HUES6 (cell line): Measurements from ENCODE around the gene MAZ.
A peak's percentile ranks its signal among the peaks of the same experiment; 100 is the strongest.

Experiments used
- H3K27ac ChIP-seq: 2 replicates; pipeline ENCODE4 v1.7.0; 2013; ENCODE audit warnings: low read depth, mild to moderate bottlenecking, low read length, inconsistent platforms
- H3K27me3 ChIP-seq: 2 replicates; pipeline ENCODE4 v1.6.1; 2013; ENCODE audit warnings: low read length; ENCODE audit not compliant: control insufficient read depth, insufficient read depth
- H3K36me3 ChIP-seq: 2 replicates; pipeline ENCODE4 v1.6.1; 2013; ENCODE audit warnings: low read length; ENCODE audit not compliant: control insufficient read depth, insufficient read depth
- H3K4me1 ChIP-seq: 2 replicates; pipeline ENCODE4 v1.6.1; 2013; ENCODE audit warnings: low read length; ENCODE audit not compliant: control insufficient read depth, insufficient read depth
- H3K4me3 ChIP-seq: 2 replicates; pipeline ENCODE4 v1.5.1; 2013; ENCODE audit warnings: low read depth, low read length
- H3K9ac ChIP-seq: one replicate; pipeline ENCODE4 v1.6.1; 2013; ENCODE audit warnings: mild to moderate bottlenecking, low read length
- H3K9me3 ChIP-seq: 2 replicates; pipeline ENCODE4 v1.6.1; 2013; ENCODE audit warnings: low read depth, low read length; ENCODE audit not compliant: control insufficient read depth, insufficient read depth

MAZ gene

GRCh38 chr16:29804455-29805231 is 1.7 kb upstream of the MAZ start:
- Histone ChIP-seq H3K27ac (peak overlapping the region; percentile 85), H3K36me3 (peaks cover 68% of the 10 kb centered on the region), H3K4me3 (peak overlapping the region; percentile 79), H3K27me3 (no peaks in the 10 kb centered on the region), H3K4me1 (peaks cover 28% of the 10 kb centered on the region), H3K9ac (peak overlapping the region; percentile 85), H3K9me3 (no peaks in the 10 kb centered on the region)

GRCh38 chr16:29805232-29806098 is 864 bp upstream of the MAZ start:
- Histone ChIP-seq H3K27me3 (no peaks in the 10 kb centered on the region), H3K36me3 (peaks cover 69% of the 10 kb centered on the region)

DNA sequence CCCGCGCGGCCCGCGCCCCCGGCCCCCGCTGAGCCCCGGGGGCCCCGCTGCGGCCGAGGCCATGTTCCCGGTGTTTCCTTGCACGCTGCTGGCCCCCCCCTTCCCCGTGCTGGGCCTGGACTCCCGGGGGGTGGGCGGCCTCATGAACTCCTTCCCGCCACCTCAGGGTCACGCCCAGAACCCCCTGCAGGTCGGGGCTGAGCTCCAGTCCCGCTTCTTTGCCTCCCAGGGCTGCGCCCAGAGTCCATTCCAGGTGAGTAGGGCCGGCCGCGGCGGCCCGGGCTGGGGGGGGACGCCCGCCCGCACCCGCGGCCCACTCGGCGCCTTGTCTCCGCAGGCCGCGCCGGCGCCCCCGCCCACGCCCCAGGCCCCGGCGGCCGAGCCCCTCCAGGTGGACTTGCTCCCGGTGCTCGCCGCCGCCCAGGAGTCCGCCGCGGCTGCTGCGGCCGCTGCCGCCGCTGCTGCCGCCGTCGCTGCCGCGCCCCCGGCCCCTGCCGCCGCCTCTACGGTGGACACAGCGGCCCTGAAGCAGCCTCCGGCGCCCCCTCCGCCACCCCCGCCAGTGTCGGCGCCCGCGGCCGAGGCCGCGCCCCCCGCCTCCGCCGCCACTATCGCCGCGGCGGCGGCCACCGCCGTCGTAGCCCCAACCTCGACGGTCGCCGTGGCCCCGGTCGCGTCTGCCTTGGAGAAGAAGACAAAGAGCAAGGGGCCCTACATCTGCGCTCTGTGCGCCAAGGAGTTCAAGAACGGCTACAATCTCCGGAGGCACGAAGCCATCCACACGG is 504 bp downstream of the MAZ start:
- Histone ChIP-seq H3K27me3 (no peaks in the 10 kb centered on the region), H3K9me3 (no peaks in the 10 kb centered on the region), H3K4me1 (peaks cover 42% of the 10 kb centered on the region), H3K27ac (peak overlapping the region; percentile 63; the same call in 1 of the 2 replicates), H3K9ac (peak overlapping the region; percentile 95), H3K36me3 (peaks cover 56% of the 10 kb centered on the region), H3K4me3 (peak overlapping the region; percentile 73)

More at GRCh38 chr16:29805232-29806098, 864 bp upstream of the MAZ start:
- Histone ChIP-seq H3K4me3 (peak overlapping the region; percentile 79), H3K4me1 (peaks cover 37% of the 10 kb centered on the region), H3K9me3 (no peaks in the 10 kb centered on the region), H3K27ac (peak overlapping the region; percentile 85), H3K9ac (peak overlapping the region; percentile 85)

GRCh38 chr16:29807426-29808218 is 1.3 kb downstream of the MAZ start:
- peak overlapping the region; percentile 95 for H3K9ac ChIP-seq
- H3K36me3 ChIP-seq, result peaks cover 48% of the 10 kb centered on the region
- H3K4me3 ChIP-seq, result peak overlapping the region; percentile 73
- peak overlapping the region; percentile 16; the same call in 1 of the 2 replicates for H3K27ac ChIP-seq
- H3K9me3 ChIP-seq, result no peaks in the 10 kb centered on the region
- H3K27me3 ChIP-seq, result no peaks in the 10 kb centered on the region
- H3K4me1 ChIP-seq, result peaks cover 43% of the 10 kb centered on the region

- H3K27ac ChIP-seq, result peak overlapping the region; percentile 16; the same call in 1 of the 2 replicates
- H3K9me3 ChIP-seq, result no peaks in the 10 kb centered on the region
- peak overlapping the region; percentile 73 for H3K4me3 ChIP-seq
- H3K27me3 ChIP-seq, result no peaks in the 10 kb centered on the region
- H3K9ac ChIP-seq, result peak overlapping the region; percentile 95
- peaks cover 48% of the 10 kb centered on the region for H3K4me1 ChIP-seq
- H3K36me3 ChIP-seq, result peaks cover 41% of the 10 kb centered on the region
Measured at GRCh38 chr16:29808219-29808900, 2.0 kb downstream of the MAZ start.

- H3K27me3 ChIP-seq, result no peaks in the 10 kb centered on the region
- H3K4me3 ChIP-seq, result peak overlapping the region; percentile 73
- peaks cover 47% of the 10 kb centered on the region for H3K4me1 ChIP-seq
- peaks cover 32% of the 10 kb centered on the region for H3K36me3 ChIP-seq
- peak overlapping the region; percentile 53 for H3K9ac ChIP-seq
- H3K9me3 ChIP-seq, result no peaks in the 10 kb centered on the region
- H3K27ac ChIP-seq, result no peak overlapping the region
Measured at GRCh38 chr16:29809031-29809747, 2.9 kb downstream of the MAZ start.

DNA sequence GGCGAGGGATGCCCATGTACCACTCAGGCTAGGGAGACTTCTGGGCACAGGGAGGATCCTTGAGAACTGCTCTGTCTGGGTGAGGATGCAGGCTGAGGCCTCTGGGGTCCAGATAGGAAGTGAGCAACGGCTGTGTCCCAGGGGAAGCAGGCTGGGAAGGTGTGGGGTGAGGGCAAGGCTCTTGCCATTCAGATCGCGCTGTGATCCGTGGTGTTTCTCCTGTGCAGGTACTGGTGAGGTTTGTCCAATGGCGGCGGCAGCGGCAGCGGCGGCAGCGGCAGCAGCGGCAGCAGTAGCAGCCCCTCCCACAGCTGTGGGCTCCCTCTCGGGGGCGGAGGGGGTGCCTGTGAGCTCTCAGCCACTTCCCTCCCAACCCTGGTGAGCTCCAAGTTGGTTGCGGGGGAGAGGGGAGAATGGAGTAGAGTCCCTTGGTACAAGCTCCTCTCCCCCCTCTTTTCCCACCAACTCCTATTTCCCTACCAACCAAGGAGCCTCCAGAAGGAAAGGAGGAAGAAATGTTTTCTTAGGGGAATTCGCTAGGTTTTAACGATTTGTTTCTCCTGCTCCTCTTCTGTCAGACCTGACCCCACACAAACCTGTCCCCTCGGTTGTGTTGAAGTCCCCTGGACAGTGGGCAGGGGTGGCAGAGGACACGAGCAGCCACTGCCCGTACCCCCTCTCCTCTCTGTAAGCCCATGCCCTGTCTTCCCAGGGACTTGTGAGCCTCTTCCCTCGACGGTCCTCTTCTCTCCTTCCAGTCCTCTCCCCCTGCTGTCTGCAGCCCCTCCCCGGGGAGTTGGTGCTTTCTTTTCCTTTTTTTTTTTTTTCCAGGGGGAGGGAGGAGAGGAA is 3.7 kb downstream of the MAZ start:
- H3K9ac ChIP-seq, result peak overlapping the region; percentile 35
- peak overlapping the region; percentile 26; the same call in 1 of the 2 replicates for H3K27ac ChIP-seq
- H3K9me3 ChIP-seq, result no peaks in the 10 kb centered on the region
- peak overlapping the region; percentile 68 for H3K4me3 ChIP-seq
- peaks cover 48% of the 10 kb centered on the region for H3K4me1 ChIP-seq
- H3K36me3 ChIP-seq, result peaks cover 27% of the 10 kb centered on the region
- H3K27me3 ChIP-seq, result no peaks in the 10 kb centered on the region

DNA sequence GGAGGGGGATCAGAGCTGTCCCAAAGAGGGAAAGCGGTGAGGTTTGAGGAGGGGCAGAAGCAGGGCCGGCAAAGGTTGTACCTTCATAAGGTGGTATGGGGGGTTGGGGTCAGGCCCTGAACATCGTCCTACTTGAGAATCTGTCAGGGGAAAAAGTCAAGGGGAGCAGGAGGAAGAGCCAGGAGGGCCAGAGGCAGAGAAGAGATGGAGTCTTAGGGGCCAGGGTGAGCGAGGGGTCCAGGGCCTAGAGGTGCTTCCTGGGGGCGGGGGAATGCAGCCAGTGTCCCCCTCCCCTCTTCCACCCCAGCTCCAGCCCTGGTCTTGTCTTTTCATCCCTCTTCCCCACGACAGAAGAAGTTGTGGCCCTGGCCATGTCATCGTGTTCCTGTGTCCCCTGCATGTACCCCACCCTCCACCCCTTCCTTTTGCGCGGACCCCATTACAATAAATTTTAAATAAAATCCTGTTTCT is 4.4 kb downstream of the MAZ start:
- Histone ChIP-seq H3K27ac (peak overlapping the region; percentile 26; the same call in 1 of the 2 replicates), H3K4me1 (peaks cover 50% of the 10 kb centered on the region), H3K4me3 (peak overlapping the region; percentile 68), H3K27me3 (no peaks in the 10 kb centered on the region), H3K36me3 (peaks cover 27% of the 10 kb centered on the region), H3K9me3 (no peaks in the 10 kb centered on the region), H3K9ac (peak overlapping the region; percentile 35)
